ENCODE data around the gene C1QB.

DNA sequence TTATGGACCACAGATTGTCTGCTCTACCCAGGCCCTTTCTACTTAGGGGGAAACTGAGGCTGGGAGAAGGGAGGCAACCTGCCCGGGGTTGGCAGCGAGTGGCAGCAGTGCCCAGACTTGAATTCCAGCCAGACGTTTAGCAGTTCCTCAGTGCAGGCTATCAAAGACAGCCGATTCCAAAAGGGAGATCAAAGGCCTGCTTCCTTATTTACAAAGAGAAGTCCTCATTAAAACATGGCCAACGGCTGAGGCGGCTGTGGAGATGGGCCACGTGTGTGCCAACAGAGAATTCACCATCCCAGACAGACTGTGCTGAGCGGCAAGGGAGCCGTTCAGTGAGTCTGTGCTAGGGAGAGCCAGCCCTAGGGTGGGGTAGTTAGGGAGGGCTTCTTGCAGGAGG, 27.7 kb downstream of the C1QB start:
- TF ChIP-seq, protein P1, sequence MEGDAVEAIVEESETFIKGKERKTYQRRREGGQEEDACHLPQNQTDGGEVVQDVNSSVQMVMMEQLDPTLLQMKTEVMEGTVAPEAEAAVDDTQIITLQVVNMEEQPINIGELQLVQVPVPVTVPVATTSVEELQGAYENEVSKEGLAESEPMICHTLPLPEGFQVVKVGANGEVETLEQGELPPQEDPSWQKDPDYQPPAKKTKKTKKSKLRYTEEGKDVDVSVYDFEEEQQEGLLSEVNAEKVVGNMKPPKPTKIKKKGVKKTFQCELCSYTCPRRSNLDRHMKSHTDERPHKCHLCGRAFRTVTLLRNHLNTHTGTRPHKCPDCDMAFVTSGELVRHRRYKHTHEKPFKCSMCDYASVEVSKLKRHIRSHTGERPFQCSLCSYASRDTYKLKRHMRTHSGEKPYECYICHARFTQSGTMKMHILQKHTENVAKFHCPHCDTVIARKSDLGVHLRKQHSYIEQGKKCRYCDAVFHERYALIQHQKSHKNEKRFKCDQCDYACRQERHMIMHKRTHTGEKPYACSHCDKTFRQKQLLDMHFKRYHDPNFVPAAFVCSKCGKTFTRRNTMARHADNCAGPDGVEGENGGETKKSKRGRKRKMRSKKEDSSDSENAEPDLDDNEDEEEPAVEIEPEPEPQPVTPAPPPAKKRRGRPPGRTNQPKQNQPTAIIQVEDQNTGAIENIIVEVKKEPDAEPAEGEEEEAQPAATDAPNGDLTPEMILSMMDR (conservative IDR thresholded peaks at IDR 0.05; ENCODE audit: low read length) = no peak
- TF ChIP-seq EZH2phosphoT487 (IDR thresholded peaks at IDR 0.05; ENCODE audit: borderline replicate concordance, low read depth, low read length) = no peak

Measured in OCI-LY7 (cell line).